H9 (cell line): ENCODE data around the gene CCDC182. TPM values are rescaled to one million over a fixed set of nuclear protein-coding genes. Genes with fewer than 3 reads are reported as not detected.
A peak's percentile ranks its signal among the peaks of the same experiment; 100 is the strongest.

Source experiments
- DNase-seq: peaks from one replicate; pipeline ENCODE4 v3.0.0-alpha.2; 2017
- H2AFZ ChIP-seq: one replicate; pipeline ENCODE4 v1.6.1; 2013; ENCODE audit warnings: mild to moderate bottlenecking, low read length, control low read depth, moderate library complexity
- H2AK5ac ChIP-seq: 2 replicates; pipeline ENCODE4 v1.6.1; 2013; ENCODE audit warnings: low read length, control low read depth, mixed read lengths; ENCODE audit not compliant: insufficient read length
- H2BK120ac ChIP-seq: one replicate; pipeline ENCODE4 v1.6.1; 2013; ENCODE audit warnings: low read depth, mild to moderate bottlenecking, low read length, control low read depth, inconsistent platforms; ENCODE audit not compliant: poor library complexity, severe bottlenecking
- H2BK12ac ChIP-seq: 2 replicates; pipeline ENCODE4 v1.6.1; 2013; ENCODE audit warnings: low read length, control low read depth, mixed read lengths, low read depth; ENCODE audit not compliant: insufficient read length
- H2BK15ac ChIP-seq: 2 replicates; pipeline ENCODE4 v1.6.1; 2013; ENCODE audit warnings: low read depth, low read length, control low read depth
- H2BK20ac ChIP-seq: one replicate; pipeline ENCODE4 v1.6.1; 2013; ENCODE audit warnings: low read depth, mild to moderate bottlenecking, low read length, control low read depth, inconsistent platforms; ENCODE audit not compliant: poor library complexity, severe bottlenecking
- H2BK5ac ChIP-seq: 2 replicates; pipeline ENCODE4 v1.6.1; 2013; ENCODE audit warnings: low read length, control low read depth, mixed read lengths; ENCODE audit not compliant: insufficient read length
- H3K14ac ChIP-seq: 2 replicates; pipeline ENCODE4 v1.6.1; 2013; ENCODE audit warnings: low read length, control low read depth; ENCODE audit not compliant: insufficient read depth
- H3K18ac ChIP-seq: 2 replicates; pipeline ENCODE4 v1.6.1; 2013; ENCODE audit warnings: low read depth, mild to moderate bottlenecking, mixed read lengths, low read length, control low read depth; ENCODE audit not compliant: insufficient read length
- H3K23ac ChIP-seq: 2 replicates; pipeline ENCODE4 v1.6.1; 2013; ENCODE audit warnings: low read length, control low read depth, mixed read lengths, low read depth; ENCODE audit not compliant: insufficient read length
- H3K23me2 ChIP-seq: 2 replicates; pipeline ENCODE4 v1.6.1; 2013; ENCODE audit warnings: low read depth, mild to moderate bottlenecking, mixed read lengths, low read length, control low read depth; ENCODE audit not compliant: insufficient read length, poor library complexity, severe bottlenecking
- H3K27ac ChIP-seq: 2 replicates; pipeline ENCODE4 v1.5.1; 2013; ENCODE audit warnings: low read length, control low read depth, mixed read lengths, low read depth; ENCODE audit not compliant: insufficient read length
- H3K27me3 ChIP-seq: 2 replicates; pipeline ENCODE4 v1.6.1; 2013; ENCODE audit warnings: low read length, control low read depth, inconsistent platforms; ENCODE audit not compliant: insufficient read depth
- H3K4ac ChIP-seq: 2 replicates; pipeline ENCODE4 v1.6.1; 2013; ENCODE audit warnings: low read depth, mild to moderate bottlenecking, control low read depth, inconsistent platforms, low read length, moderate library complexity
- H3K4me1 ChIP-seq: 2 replicates; pipeline ENCODE4 v1.6.1; 2013; ENCODE audit warnings: low read length, control low read depth, inconsistent platforms; ENCODE audit not compliant: insufficient read depth
- H3K4me2 ChIP-seq: 2 replicates; pipeline ENCODE4 v1.6.1; 2013; ENCODE audit warnings: low read length, control low read depth, mixed read lengths; ENCODE audit not compliant: insufficient read length, insufficient read depth
- H3K56ac ChIP-seq: 2 replicates; pipeline ENCODE4 v1.6.1; 2013; ENCODE audit warnings: low read depth, mild to moderate bottlenecking, mixed read lengths, low read length, control low read depth; ENCODE audit not compliant: insufficient read length
- H3K79me1 ChIP-seq: 2 replicates; pipeline ENCODE4 v1.6.1; 2013; ENCODE audit warnings: low read depth, mild to moderate bottlenecking, moderate library complexity, low read length, control low read depth, inconsistent platforms; ENCODE audit not compliant: insufficient read depth, poor library complexity, severe bottlenecking
- H3K79me2 ChIP-seq: 2 replicates; pipeline ENCODE4 v1.6.1; 2013; ENCODE audit warnings: low read length, control low read depth, inconsistent platforms; ENCODE audit not compliant: insufficient read depth
- H3K9ac ChIP-seq: 2 replicates; pipeline ENCODE4 v1.6.1; 2013; ENCODE audit warnings: low read length, control low read depth, mixed read lengths; ENCODE audit not compliant: insufficient read length; ENCODE audit errors: extremely low read depth
- H3K9me3 ChIP-seq: one replicate; pipeline ENCODE4 v1.6.1; 2013; ENCODE audit warnings: low read depth, low read length, inconsistent platforms; ENCODE audit not compliant: control insufficient read depth
- H3T11ph ChIP-seq: one replicate; pipeline ENCODE4 v1.6.1; 2013; ENCODE audit warnings: mild to moderate bottlenecking, low read length, control low read depth, inconsistent platforms
- H4K20me1 ChIP-seq: one replicate; pipeline ENCODE4 v1.6.1; 2013; ENCODE audit not compliant: control insufficient read depth, insufficient read length, insufficient read depth
- H4K5ac ChIP-seq: 2 replicates; pipeline ENCODE4 v1.6.1; 2013; ENCODE audit warnings: low read depth, mild to moderate bottlenecking, mixed read lengths, low read length, control low read depth; ENCODE audit not compliant: insufficient read length
- H4K8ac ChIP-seq: replicated peaks from 2 replicates; pipeline ENCODE4 v1.6.1; 2013; ENCODE audit warnings: low read length, control low read depth, mixed read lengths, low read depth; ENCODE audit not compliant: insufficient read length
- H4K91ac ChIP-seq: 2 replicates; pipeline ENCODE4 v1.6.1; 2013; ENCODE audit warnings: low read depth, mild to moderate bottlenecking, moderate library complexity, mixed read lengths, low read length, control low read depth; ENCODE audit not compliant: insufficient read length
- H3K27ac Mint-ChIP-seq, 3 experiments: 2 replicates in 2 of 3; 3 replicates in 1 of 3; pipeline ENCODE4 v1.8.0; 2020 to 2021; ENCODE audit warnings: mixed read lengths in 3 of 3, mild to moderate bottlenecking in 1 of 3, moderate library complexity in 1 of 3
- H3K27me3 Mint-ChIP-seq: 2 replicates; pipeline ENCODE4 v1.8.0; 2021; ENCODE audit warnings: low read depth, mild to moderate bottlenecking, moderate library complexity, mixed read lengths
- H3K36me3 Mint-ChIP-seq, 3 experiments: 2 replicates in 2 of 3; 3 replicates in 1 of 3; pipeline ENCODE4 v1.8.0; 2020 to 2021; ENCODE audit warnings: low read depth in 3 of 3, mixed read lengths in 3 of 3; ENCODE audit not compliant: insufficient read depth in 1 of 3
- H3K4me1 Mint-ChIP-seq, 2 experiments: 2 replicates each; pipeline ENCODE4 v1.8.0; 2020; ENCODE audit warnings: mixed read lengths in 2 of 2
- H3K4me3 Mint-ChIP-seq, 2 experiments: 2 replicates in 1 of 2; 3 replicates in 1 of 2; pipeline ENCODE4 v1.8.0; 2020 to 2021; ENCODE audit warnings: mild to moderate bottlenecking in 2 of 2, mixed read lengths in 2 of 2, moderate library complexity in 1 of 2
- H3K9me3 Mint-ChIP-seq, 2 experiments: 2 replicates in 1 of 2; 3 replicates in 1 of 2; pipeline ENCODE4 v1.8.0; 2020; ENCODE audit warnings: mild to moderate bottlenecking in 2 of 2, mixed read lengths in 2 of 2, moderate library complexity in 1 of 2
- WGBS: extraction: QIAGEN DNeasy Blood & Tissue Kit; methylation state at CpG from one replicate; pipeline ENCODE4 v1.1.7; 2013; ENCODE audit warnings: missing lambda C conversion rate, low lambda C conversion rate, mixed read lengths; ENCODE audit not compliant: insufficient read length; ENCODE audit errors: extremely low coverage; 5-methylcytosine and 5-hydroxymethylcytosine counted together
- total RNA-seq: library from RNA; stranded (reverse); gene quantifications from 2 replicates; pipeline ENCODE4 v1.2.1, GENCODE V29; 2021
- TF ChIP-seq, protein P1 (sequence below): fragments of 200-600 bp; sonication (generic); conservative IDR thresholded peaks from 3 replicates; pipeline ENCODE4 v1.8.0; 2021; ENCODE audit warnings: antibody characterized with exemption, mild to moderate bottlenecking

CCDC182 gene
- total RNA-seq, 1 experiment from 2014 or later = not detected

DNA sequence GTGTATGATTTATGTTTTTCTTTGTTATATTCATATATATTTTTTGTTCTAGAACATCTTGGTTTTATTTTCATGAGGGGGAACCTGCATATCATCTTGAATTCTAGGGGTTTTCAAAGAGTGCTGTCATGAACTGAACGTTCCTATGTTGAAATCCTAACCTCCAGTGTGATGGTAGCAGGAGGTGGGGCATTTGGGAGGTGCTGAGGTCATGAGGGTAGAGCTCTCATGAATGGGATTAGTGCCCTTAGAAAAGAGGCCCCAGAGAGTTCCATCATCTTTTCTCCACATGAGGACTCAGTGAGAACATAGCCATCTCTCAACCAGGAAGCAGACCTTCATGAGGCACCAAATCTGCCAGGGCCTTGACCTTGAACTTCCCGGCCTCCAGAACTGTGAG is 34.6 kb upstream of the CCDC182 start:
- no peak overlapping the region for H3K27ac Mint-ChIP-seq
- no CpG with 5 or more reads among the region's 2 CpGs for WGBS

More for the DNA sequence above, 34.6 kb upstream of the CCDC182 start:
- no peaks in the 10 kb centered on the region for H4K20me1 ChIP-seq
- no peaks in the 10 kb centered on the region; the same call in 1 of the 2 replicates for H3K27me3 ChIP-seq
- peak; percentile 4 for DNase-seq
- H3K27ac ChIP-seq = no peak overlapping the region
- TF ChIP-seq, protein P1, sequence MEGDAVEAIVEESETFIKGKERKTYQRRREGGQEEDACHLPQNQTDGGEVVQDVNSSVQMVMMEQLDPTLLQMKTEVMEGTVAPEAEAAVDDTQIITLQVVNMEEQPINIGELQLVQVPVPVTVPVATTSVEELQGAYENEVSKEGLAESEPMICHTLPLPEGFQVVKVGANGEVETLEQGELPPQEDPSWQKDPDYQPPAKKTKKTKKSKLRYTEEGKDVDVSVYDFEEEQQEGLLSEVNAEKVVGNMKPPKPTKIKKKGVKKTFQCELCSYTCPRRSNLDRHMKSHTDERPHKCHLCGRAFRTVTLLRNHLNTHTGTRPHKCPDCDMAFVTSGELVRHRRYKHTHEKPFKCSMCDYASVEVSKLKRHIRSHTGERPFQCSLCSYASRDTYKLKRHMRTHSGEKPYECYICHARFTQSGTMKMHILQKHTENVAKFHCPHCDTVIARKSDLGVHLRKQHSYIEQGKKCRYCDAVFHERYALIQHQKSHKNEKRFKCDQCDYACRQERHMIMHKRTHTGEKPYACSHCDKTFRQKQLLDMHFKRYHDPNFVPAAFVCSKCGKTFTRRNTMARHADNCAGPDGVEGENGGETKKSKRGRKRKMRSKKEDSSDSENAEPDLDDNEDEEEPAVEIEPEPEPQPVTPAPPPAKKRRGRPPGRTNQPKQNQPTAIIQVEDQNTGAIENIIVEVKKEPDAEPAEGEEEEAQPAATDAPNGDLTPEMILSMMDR = no peak
- H3K18ac ChIP-seq = no peak overlapping the region
- no peak overlapping the region for H4K5ac ChIP-seq
- no peak overlapping the region for H2AFZ ChIP-seq
- no peak overlapping the region for H3K56ac ChIP-seq
- H3K23me2 ChIP-seq = no peaks in the 10 kb centered on the region
- H2BK12ac ChIP-seq = no peak overlapping the region
- no peak overlapping the region for H2AK5ac ChIP-seq
- no peaks in the 10 kb centered on the region; the same call in 1 of the 2 replicates for H3K4me1 ChIP-seq
- no peak overlapping the region for H3K4me2 ChIP-seq
- H3K14ac ChIP-seq = no peak overlapping the region
- H3K79me2 ChIP-seq = no peaks in the 10 kb centered on the region
- no peaks in the 10 kb centered on the region for H3K79me1 ChIP-seq
- H2BK5ac ChIP-seq = no peak overlapping the region
- Mint-ChIP-seq H3K27me3 (peaks cover 26% of the 10 kb centered on the region), H3K4me1 (peaks cover 10 to 12% of the 10 kb centered on the region in 2 experiments), H3K36me3 (no peaks in the 10 kb centered on the region), H3K9me3 (no peaks in the 10 kb centered on the region), H3K4me3 (no peak overlapping the region)
- H3K23ac ChIP-seq = no peak overlapping the region
- H3K9me3 ChIP-seq = no peaks in the 10 kb centered on the region
- no peak overlapping the region for H4K8ac ChIP-seq
- H3K9ac ChIP-seq = no peak overlapping the region
- H4K91ac ChIP-seq = no peak overlapping the region
- H3T11ph ChIP-seq = no peak overlapping the region
- H3K4ac ChIP-seq = no peak overlapping the region
- H2BK15ac ChIP-seq = no peak overlapping the region
- no peak overlapping the region for H2BK120ac ChIP-seq
- no peak overlapping the region for H2BK20ac ChIP-seq
